Stimulated activated CD8-positive, alpha-beta memory T cell treated with anti-CD3 and anti-CD28 coated beads, Interleukin-4, amount 100 ng/mL, for 1 hour (primary cell): Measurements from ENCODE around the gene DCTD.

Source experiments
- DNase-seq, 2 donors: peaks; one replicate each; pipeline ENCODE4 v3.0.0-alpha.2; 2020; ENCODE audit warnings: low read depth in 2 of 2, low spot score in 1 of 2

The DCTD gene

GRCh38 chr4:182917182-182918043, at the start of gene DCTD:
Gene DCTD (minus strand): TSS chr4:182917386. CDS start chr4:182915568, 1,818 bp downstream.
- DNase-seq = peak; percentile 38 to 55

GRCh38 chr4:182960746-182961145, 43.6 kb upstream of the DCTD start:
- no peak for DNase-seq

GRCh38 chr4:182960228-182960627, 43.0 kb upstream of the DCTD start:
- no peak for DNase-seq

GRCh38 chr4:182955411-182955810, 38.2 kb upstream of the DCTD start:
- DNase-seq = no peak

- DNase-seq = no peak
Measured at GRCh38 chr4:182944484-182945213, 27.5 kb upstream of the DCTD start.

- no peak for DNase-seq
Measured at GRCh38 chr4:182939680-182940079, 22.5 kb upstream of the DCTD start.

- DNase-seq = peak in 1 of 2 donors; percentile 40
Measured at GRCh38 chr4:182938205-182938645, 21.0 kb upstream of the DCTD start.

- DNase-seq = no peak
Measured at GRCh38 chr4:182937268-182938204, 20.4 kb upstream of the DCTD start.

GRCh38 chr4:182932651-182933050, 15.5 kb upstream of the DCTD start:
- DNase-seq = no peak

GRCh38 chr4:182931691-182932345, 14.6 kb upstream of the DCTD start:
- DNase-seq = no peak

GRCh38 chr4:182930889-182931288, 13.7 kb upstream of the DCTD start:
- no peak for DNase-seq

- DNase-seq = no peak
Measured at GRCh38 chr4:182929296-182929695, 12.1 kb upstream of the DCTD start.

GRCh38 chr4:182928061-182928460, 10.9 kb upstream of the DCTD start:
- DNase-seq = no peak

- no peak for DNase-seq
Measured at GRCh38 chr4:182927505-182927904, 10.3 kb upstream of the DCTD start.

GRCh38 chr4:182925855-182926254, 8.7 kb upstream of the DCTD start:
- DNase-seq = no peak

GRCh38 chr4:182925298-182925757, 8.1 kb upstream of the DCTD start:
- peak; percentile 26 to 35 for DNase-seq

- DNase-seq = no peak
Measured at GRCh38 chr4:182924497-182924896, 7.3 kb upstream of the DCTD start.

GRCh38 chr4:182923796-182924340, 6.7 kb upstream of the DCTD start:
- DNase-seq = no peak

GRCh38 chr4:182923366-182923765, 6.2 kb upstream of the DCTD start:
- DNase-seq = no peak
